ENCODE results near the gene FBXO15.

DNA sequence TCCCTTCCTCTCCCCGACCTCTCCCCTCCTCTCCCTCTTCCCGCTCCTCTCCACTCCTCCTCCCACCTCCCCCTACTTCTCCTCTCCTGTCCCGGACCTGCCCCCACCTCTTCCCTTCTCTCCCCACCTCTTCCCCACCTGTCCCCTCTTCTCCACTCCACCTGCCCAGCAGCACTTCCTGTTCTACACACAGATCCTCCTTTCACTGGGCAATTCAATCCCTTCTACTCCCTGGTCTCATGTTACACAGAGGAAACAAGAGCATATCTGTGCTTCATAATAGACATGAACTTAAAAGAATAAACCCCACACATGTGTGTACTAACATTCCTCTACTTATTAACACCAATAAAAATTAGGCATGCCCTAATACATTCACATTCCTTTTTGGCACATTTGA, 35.5 kb upstream of the FBXO15 start:
- TF ChIP-seq, protein P1, sequence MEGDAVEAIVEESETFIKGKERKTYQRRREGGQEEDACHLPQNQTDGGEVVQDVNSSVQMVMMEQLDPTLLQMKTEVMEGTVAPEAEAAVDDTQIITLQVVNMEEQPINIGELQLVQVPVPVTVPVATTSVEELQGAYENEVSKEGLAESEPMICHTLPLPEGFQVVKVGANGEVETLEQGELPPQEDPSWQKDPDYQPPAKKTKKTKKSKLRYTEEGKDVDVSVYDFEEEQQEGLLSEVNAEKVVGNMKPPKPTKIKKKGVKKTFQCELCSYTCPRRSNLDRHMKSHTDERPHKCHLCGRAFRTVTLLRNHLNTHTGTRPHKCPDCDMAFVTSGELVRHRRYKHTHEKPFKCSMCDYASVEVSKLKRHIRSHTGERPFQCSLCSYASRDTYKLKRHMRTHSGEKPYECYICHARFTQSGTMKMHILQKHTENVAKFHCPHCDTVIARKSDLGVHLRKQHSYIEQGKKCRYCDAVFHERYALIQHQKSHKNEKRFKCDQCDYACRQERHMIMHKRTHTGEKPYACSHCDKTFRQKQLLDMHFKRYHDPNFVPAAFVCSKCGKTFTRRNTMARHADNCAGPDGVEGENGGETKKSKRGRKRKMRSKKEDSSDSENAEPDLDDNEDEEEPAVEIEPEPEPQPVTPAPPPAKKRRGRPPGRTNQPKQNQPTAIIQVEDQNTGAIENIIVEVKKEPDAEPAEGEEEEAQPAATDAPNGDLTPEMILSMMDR (IDR thresholded peaks at IDR 0.05; ENCODE audit: low read depth, low read length), result no peak
- no peak for TF ChIP-seq EZH2phosphoT487 (IDR thresholded peaks at IDR 0.05; ENCODE audit: low read depth)
